GM12878 (cell line): Measurements from ENCODE around the gene TUBGCP2.

Experiments
- CREB1 ChIP-seq: IDR thresholded peaks from 2 replicates; pipeline ENCODE4 v1.6.1; 2012; ENCODE audit warnings: low read depth, mild to moderate bottlenecking, inconsistent platforms
- CTCF ChIP-seq, 3 experiments: IDR thresholded peaks in 2 of 3; conservative IDR thresholded peaks in 1 of 3; 2 replicates each; pipeline ENCODE4 v1.5.1; 2011; ENCODE audit warnings: low read depth in 3 of 3, low read length in 3 of 3, mild to moderate bottlenecking in 3 of 3, control low read depth in 2 of 3, moderate library complexity in 2 of 3, inconsistent platforms in 1 of 3, mixed read lengths in 1 of 3; ENCODE audit not compliant: control insufficient read depth in 2 of 3, insufficient read depth in 1 of 3; ENCODE audit errors: extremely low read depth in 1 of 3
- GABPA ChIP-seq: IDR thresholded peaks from 2 replicates; pipeline ENCODE4 v1.6.1; 2014; ENCODE audit warnings: antibody characterized with exemption, low read depth, mild to moderate bottlenecking, inconsistent platforms
- GATAD2B ChIP-seq: fragments of 450-650 bp; conservative IDR thresholded peaks from 2 replicates; pipeline ENCODE4 v1.6.1; 2017; ENCODE audit warnings: low read depth, mild to moderate bottlenecking, moderate library complexity
- HDAC6 ChIP-seq: fragments of 200-600 bp; sonication (generic); IDR thresholded peaks from one replicate; pipeline ENCODE4 v1.8.0; 2017; ENCODE audit warnings: antibody characterized with exemption; ENCODE audit not compliant: unreplicated experiment
- JUND ChIP-seq: IDR thresholded peaks from 2 replicates; pipeline ENCODE4 v1.6.1; 2012; ENCODE audit warnings: low read depth, mild to moderate bottlenecking, low read length, improper control_type of control experiment, moderate library complexity
- POLR2A ChIP-seq: IDR thresholded peaks from 2 replicates; pipeline ENCODE4 v1.6.1; 2011; ENCODE audit warnings: low read depth, mild to moderate bottlenecking, low read length
- RAD21 ChIP-seq: IDR thresholded peaks from 2 replicates; pipeline ENCODE4 v1.6.1; 2011; ENCODE audit warnings: mild to moderate bottlenecking, low read depth, low read length, moderate library complexity; ENCODE audit not compliant: insufficient read depth
- RBBP5 ChIP-seq: fragments of 200-600 bp; sonication (generic); conservative IDR thresholded peaks from 2 replicates; pipeline ENCODE4 v1.6.1; 2016

DNA sequence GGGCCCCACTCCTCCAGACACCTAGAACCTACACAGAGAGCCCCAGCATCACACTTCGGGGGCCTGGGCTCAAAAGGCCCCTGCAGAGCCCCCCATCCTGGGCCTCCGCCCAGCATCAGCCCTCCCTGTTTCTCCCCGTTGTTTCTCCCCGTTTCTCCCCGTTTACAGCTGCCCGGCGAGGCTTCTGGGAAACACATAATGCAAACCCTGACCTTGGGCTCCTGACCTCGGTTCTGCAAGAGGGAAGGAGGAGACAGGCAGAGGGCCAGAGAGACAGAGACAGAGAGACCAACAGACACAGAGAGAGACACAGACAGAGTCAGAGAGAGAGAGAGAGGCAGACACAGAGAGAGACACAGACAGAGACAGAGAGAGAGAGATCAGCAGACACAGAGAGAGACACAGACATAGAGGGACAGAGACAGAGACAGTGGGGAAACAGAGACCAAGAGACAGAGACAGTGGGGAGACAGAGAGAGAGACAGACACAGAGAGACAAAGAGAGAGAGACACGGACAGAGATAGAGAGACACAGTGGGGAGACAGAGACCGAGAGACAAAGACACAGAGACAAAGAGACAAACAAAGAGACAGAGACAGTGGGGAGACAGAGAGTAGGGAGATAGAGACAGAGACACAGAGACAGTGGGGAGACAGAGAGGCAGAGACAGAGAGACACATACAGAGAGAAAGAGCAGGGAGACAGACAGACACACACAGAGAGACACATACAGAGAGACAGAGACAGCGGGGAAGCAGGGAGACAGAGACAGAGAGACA is 58.5 kb downstream of the TUBGCP2 start:
- TF ChIP-seq RAD21 (no peak), HDAC6 (no peak), CTCF (IDR thresholded peaks at IDR 0.05 in 2 of 3, conservative IDR thresholded peaks at IDR 0.05 in 1 of 3; ENCODE audit: control insufficient read depth in 2 of 3, extremely low read depth in 1 of 3, insufficient read depth in 1 of 3, low read depth in 3 of 3, low read length in 3 of 3) (no peak), GATAD2B (no peak), GABPA (no peak), POLR2A (no peak), JUND (no peak), CREB1 (no peak), RBBP5 (no peak)
